ENCODE measurements around the gene USO1.

Gene USO1, protein sequence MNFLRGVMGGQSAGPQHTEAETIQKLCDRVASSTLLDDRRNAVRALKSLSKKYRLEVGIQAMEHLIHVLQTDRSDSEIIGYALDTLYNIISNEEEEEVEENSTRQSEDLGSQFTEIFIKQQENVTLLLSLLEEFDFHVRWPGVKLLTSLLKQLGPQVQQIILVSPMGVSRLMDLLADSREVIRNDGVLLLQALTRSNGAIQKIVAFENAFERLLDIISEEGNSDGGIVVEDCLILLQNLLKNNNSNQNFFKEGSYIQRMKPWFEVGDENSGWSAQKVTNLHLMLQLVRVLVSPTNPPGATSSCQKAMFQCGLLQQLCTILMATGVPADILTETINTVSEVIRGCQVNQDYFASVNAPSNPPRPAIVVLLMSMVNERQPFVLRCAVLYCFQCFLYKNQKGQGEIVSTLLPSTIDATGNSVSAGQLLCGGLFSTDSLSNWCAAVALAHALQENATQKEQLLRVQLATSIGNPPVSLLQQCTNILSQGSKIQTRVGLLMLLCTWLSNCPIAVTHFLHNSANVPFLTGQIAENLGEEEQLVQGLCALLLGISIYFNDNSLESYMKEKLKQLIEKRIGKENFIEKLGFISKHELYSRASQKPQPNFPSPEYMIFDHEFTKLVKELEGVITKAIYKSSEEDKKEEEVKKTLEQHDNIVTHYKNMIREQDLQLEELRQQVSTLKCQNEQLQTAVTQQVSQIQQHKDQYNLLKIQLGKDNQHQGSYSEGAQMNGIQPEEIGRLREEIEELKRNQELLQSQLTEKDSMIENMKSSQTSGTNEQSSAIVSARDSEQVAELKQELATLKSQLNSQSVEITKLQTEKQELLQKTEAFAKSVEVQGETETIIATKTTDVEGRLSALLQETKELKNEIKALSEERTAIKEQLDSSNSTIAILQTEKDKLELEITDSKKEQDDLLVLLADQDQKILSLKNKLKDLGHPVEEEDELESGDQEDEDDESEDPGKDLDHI

GRCh38 chr4:75724066-75724866 lies at the start of gene USO1:
TSS of gene USO1 (plus strand) at chr4:75724577. CDS start at chr4:75724820, 243 bp downstream.
- TF ChIP-seq, protein P1, sequence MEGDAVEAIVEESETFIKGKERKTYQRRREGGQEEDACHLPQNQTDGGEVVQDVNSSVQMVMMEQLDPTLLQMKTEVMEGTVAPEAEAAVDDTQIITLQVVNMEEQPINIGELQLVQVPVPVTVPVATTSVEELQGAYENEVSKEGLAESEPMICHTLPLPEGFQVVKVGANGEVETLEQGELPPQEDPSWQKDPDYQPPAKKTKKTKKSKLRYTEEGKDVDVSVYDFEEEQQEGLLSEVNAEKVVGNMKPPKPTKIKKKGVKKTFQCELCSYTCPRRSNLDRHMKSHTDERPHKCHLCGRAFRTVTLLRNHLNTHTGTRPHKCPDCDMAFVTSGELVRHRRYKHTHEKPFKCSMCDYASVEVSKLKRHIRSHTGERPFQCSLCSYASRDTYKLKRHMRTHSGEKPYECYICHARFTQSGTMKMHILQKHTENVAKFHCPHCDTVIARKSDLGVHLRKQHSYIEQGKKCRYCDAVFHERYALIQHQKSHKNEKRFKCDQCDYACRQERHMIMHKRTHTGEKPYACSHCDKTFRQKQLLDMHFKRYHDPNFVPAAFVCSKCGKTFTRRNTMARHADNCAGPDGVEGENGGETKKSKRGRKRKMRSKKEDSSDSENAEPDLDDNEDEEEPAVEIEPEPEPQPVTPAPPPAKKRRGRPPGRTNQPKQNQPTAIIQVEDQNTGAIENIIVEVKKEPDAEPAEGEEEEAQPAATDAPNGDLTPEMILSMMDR (conservative IDR thresholded peaks at IDR 0.05; ENCODE audit: low read depth, low read length), result peak; percentile 88
- peak; percentile 100 for DNase-seq (ENCODE audit: low read depth)
- H3K4me3 ChIP-seq (ENCODE audit: low read depth, low read length), result peak within 1 kb of the TSS; percentile 100

GRCh38 chr4:75675004-75675531 lies 49.3 kb upstream of the USO1 start:
- no peak for DNase-seq (ENCODE audit: low read depth)
- TF ChIP-seq, protein P1 (conservative IDR thresholded peaks at IDR 0.05; ENCODE audit: low read depth, low read length), result no peak
- no peak overlapping the region for H3K4me3 ChIP-seq (ENCODE audit: low read depth, low read length)

DNA sequence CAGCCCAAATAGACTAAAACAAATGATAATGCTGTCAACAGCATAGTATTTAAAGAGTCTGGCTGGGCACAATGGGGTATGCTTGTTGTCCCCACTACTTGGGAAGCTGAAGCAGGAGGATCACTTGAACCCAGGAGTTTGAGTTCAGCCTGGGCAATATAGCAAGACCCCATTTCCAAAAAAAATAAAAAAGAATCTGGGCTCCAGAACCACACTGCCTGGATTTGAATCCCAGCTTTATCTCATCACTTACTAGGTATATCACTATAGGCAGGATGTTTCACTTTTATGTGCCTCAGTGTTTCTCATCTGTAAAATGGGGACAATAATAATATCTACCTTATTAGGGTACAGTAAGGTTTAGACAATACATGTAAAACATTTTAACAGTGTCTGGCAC lies 45.9 kb upstream of the USO1 start:
- TF ChIP-seq, protein P1 (conservative IDR thresholded peaks at IDR 0.05; ENCODE audit: low read depth, low read length), result no peak
- H3K4me3 ChIP-seq (ENCODE audit: low read depth, low read length), result no peak overlapping the region
- DNase-seq (ENCODE audit: low read depth), result no peak

DNA sequence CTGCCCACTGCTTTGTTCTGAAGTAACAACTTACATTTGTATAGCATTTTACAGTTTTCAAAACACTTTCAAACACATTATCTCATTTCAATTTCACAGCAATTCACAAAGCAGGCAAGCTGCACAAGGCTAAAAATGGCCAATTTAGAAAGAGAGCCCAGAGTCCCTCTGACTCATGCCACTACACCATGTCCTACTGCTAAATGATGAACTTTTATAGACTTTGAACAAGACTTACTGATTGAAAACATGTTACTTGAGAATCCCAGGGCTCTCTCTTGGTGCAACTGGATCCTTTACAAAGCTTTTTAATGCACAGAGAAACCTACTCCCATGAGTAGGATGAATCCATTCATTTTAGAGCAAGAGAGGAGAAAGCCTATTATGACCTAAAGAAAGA lies 45.4 kb upstream of the USO1 start:
- no peak overlapping the region for H3K4me3 ChIP-seq (ENCODE audit: low read depth, low read length)
- DNase-seq (ENCODE audit: low read depth), result no peak
- TF ChIP-seq, protein P1 (conservative IDR thresholded peaks at IDR 0.05; ENCODE audit: low read depth, low read length), result no peak

DNA sequence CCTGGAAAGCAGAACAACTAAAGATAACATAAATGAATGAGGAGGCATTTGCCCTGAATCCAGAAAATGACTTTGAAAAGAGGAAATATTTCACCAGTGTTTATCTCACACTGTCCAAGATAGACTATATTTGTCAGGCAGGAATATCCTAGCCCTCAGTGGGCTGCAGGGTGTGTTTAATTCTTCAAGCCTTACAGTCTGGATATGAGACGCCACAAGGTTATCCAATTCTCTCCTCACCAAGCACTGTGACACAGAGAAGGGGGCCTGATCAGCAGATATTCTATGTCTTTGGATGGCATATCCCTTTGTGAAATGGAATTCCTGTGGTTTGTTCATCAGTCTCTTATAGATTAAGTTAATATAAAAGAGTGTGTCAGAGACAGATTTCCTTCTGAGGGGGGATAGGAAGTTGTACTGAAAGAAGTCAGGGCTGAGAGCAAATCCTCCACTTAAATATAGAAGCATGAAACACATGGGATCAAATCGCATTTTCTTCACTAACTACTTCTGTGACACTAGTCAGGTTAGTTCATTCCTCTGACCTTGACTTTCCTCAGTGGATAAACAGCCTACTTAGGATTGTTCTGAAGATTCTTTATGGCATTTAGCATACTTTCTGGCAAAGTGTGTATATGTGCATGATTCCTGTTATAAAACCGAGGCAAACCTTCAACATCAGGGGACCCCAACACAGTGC lies 44.4 kb upstream of the USO1 start:
- no peak for DNase-seq (ENCODE audit: low read depth)
- TF ChIP-seq, protein P1 (conservative IDR thresholded peaks at IDR 0.05; ENCODE audit: low read depth, low read length), result no peak
- H3K4me3 ChIP-seq (ENCODE audit: low read depth, low read length), result no peak overlapping the region

Measured in choroid plexus epithelial cell (primary cell).